Mononuclear cell (primary cell): Measurements from ENCODE around the gene GNL3. TPM values are rescaled to one million over a fixed set of nuclear protein-coding genes. Genes with fewer than 3 reads are reported as not detected.

Experiments used
- H3K27me3 ChIP-seq: 2 replicates; pipeline ENCODE4 v1.6.0; 2011; ENCODE audit warnings: low read length, control low read depth; ENCODE audit not compliant: insufficient read depth
- H3K4me1 ChIP-seq: 2 replicates; pipeline ENCODE4 v1.5.1; 2011; ENCODE audit warnings: mild to moderate bottlenecking, low read length, control low read depth; ENCODE audit not compliant: insufficient read depth
- H3K4me3 ChIP-seq: 2 replicates; pipeline ENCODE4 v1.5.1; 2011; ENCODE audit warnings: mild to moderate bottlenecking, low read length, moderate library complexity
- H3K9me3 ChIP-seq: 2 replicates; pipeline ENCODE4 v1.5.1; 2011; ENCODE audit warnings: low read depth, mild to moderate bottlenecking, control low read depth, low read length
- total RNA-seq: library from RNA; depleted of rRNA; stranded (reverse); fragments of >200 nt; gene quantifications from one replicate; pipeline ENCODE4 v1.2.3, GENCODE V29; 2012

The GNL3 gene
- total RNA-seq, 1 donor, result 110 TPM

- Histone ChIP-seq H3K4me1 (peaks cover 38% of the 10 kb centered on the region), H3K4me3 (no peak overlapping the region), H3K9me3 (no peaks in the 10 kb centered on the region), H3K27me3 (no peaks in the 10 kb centered on the region)
Measured at GRCh38 chr3:52679199-52679538, 6.7 kb upstream of the GNL3 start.

GRCh38 chr3:52679811-52680210 lies 6.0 kb upstream of the GNL3 start:
- Histone ChIP-seq H3K4me3 (no peak overlapping the region), H3K27me3 (no peaks in the 10 kb centered on the region), H3K4me1 (peaks cover 42% of the 10 kb centered on the region)

DNA sequence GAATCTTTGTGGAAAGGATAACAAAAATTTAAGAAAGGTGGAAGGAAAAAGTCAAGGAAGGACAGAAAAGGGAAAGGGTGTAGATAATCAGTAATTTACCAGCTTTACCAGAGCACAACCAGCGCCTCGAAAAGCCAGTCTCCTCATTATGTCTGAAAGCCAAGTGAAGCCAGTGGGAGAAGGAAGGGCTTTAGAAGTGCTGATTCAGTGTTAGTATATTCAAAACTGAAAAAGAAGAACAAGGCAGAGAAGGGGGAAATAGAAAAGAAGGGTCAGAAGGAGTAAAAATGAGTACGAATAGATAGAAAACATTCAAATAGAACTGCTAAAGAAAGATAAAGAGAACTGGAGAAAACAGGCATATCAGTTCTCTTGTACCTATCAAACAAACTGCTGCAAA lies 4.2 kb upstream of the GNL3 start:
- no peak overlapping the region for H3K4me3 ChIP-seq
- no peaks in the 10 kb centered on the region for H3K27me3 ChIP-seq
- H3K9me3 ChIP-seq, result no peaks in the 10 kb centered on the region
- H3K4me1 ChIP-seq, result peaks cover 48% of the 10 kb centered on the region

More at GRCh38 chr3:52679811-52680210, 6.0 kb upstream of the GNL3 start:
- no peaks in the 10 kb centered on the region for H3K9me3 ChIP-seq

GRCh38 chr3:52682016-52682415 lies 3.8 kb upstream of the GNL3 start:
- Histone ChIP-seq H3K27me3 (no peaks in the 10 kb centered on the region), H3K4me1 (peaks cover 52% of the 10 kb centered on the region), H3K9me3 (no peaks in the 10 kb centered on the region), H3K4me3 (no peak overlapping the region)

GRCh38 chr3:52683611-52684010 lies 2.2 kb upstream of the GNL3 start:
- Histone ChIP-seq H3K27me3 (no peaks in the 10 kb centered on the region), H3K9me3 (no peaks in the 10 kb centered on the region), H3K4me1 (peaks cover 58% of the 10 kb centered on the region), H3K4me3 (no peak overlapping the region)

GRCh38 chr3:52684184-52684583 lies 1.6 kb upstream of the GNL3 start:
- H3K4me1 ChIP-seq, result peaks cover 58% of the 10 kb centered on the region
- H3K9me3 ChIP-seq, result no peaks in the 10 kb centered on the region
- no peaks in the 10 kb centered on the region for H3K27me3 ChIP-seq
- H3K4me3 ChIP-seq, result no peak overlapping the region

DNA sequence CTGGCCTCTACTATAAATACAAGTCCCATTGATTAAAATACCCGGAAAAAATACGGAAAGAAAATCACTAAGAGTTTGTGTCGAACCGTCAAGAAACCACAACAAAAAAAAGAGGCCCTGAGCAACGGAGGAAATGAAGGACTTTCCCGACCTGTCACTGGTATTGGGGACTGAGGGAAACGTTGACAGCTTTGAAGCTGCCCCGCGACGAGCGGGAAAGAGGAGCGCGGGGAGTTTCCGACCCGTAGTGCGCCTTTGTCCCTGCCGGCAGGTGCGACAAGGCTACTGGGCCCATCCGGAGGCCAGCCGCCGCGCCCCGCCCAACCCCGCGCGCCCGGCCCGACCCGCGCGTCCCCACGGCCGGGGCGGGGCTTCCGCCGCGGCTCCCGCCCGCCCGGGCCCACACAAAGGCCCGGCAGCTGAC lies 535 bp upstream of the GNL3 start:
- peaks cover 54% of the 10 kb centered on the region for H3K4me1 ChIP-seq
- peak overlapping the region; percentile 69 for H3K4me3 ChIP-seq
- no peaks in the 10 kb centered on the region for H3K9me3 ChIP-seq
- H3K27me3 ChIP-seq, result no peaks in the 10 kb centered on the region

GRCh38 chr3:52688266-52688665 lies 2.4 kb downstream of the GNL3 start:
- Histone ChIP-seq H3K4me1 (peaks cover 29% of the 10 kb centered on the region), H3K9me3 (no peaks in the 10 kb centered on the region), H3K4me3 (no peak overlapping the region), H3K27me3 (no peaks in the 10 kb centered on the region)

GRCh38 chr3:52689151-52689550 lies 3.3 kb downstream of the GNL3 start:
- no peak overlapping the region for H3K4me3 ChIP-seq
- peaks cover 20% of the 10 kb centered on the region for H3K4me1 ChIP-seq
- H3K9me3 ChIP-seq, result no peaks in the 10 kb centered on the region
- H3K27me3 ChIP-seq, result no peaks in the 10 kb centered on the region

- Histone ChIP-seq H3K27me3 (no peaks in the 10 kb centered on the region), H3K4me1 (peaks cover 16% of the 10 kb centered on the region), H3K4me3 (no peak overlapping the region), H3K9me3 (no peaks in the 10 kb centered on the region)
Measured at GRCh38 chr3:52690560-52690959, 4.7 kb downstream of the GNL3 start.

DNA sequence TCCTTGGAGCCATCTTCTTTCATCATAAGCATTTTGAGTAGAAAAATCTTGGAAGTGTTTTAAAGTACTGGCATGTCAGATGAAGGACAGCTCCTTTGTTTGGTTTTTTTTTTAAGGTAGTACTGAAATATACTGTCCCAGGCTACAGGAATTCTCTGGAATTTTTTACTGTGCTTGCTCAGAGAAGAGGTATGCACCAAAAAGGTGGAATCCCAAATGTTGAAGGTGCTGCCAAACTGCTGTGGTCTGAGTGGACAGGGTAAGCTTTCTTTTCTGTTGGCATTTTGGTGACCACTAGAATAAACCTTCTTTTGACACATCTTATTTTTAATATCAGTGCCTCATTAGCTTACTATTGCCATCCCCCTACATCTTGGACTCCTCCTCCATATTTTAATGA lies 7.2 kb downstream of the GNL3 start:
- H3K27me3 ChIP-seq, result no peaks in the 10 kb centered on the region
- no peaks in the 10 kb centered on the region for H3K9me3 ChIP-seq
- no peak overlapping the region for H3K4me3 ChIP-seq
- peaks cover 4% of the 10 kb centered on the region for H3K4me1 ChIP-seq

DNA sequence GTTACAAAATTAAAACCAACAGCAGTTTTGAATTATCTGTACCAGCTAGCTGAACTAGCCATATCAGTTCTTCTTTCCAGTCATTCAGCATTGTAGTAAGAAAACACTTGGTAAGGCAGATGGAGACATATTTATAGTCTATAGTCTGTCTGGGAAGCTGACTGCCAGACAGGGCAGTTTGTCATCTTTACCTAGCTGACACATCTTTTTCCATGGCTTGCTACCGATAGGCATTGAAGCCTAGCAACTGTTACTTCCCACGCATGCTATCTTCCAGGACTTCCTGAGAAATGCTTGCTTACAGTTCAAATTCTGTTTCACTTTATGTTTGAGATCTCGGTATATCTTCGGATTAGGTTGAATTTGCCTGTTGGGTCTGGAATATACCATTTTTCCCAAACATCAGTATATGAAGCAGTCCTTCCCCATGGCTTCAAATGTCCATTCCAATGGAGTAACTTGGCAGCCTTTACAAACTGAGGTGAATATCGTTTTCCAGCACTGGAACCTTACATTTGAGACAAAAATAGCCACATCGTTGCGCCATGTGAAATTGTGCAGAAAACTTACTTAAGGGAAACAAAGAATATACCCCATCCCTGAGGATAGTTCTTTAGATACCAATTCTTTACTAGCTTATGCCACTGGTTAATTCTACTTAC lies 8.8 kb downstream of the GNL3 start:
- Histone ChIP-seq H3K4me1 (peaks cover 4% of the 10 kb centered on the region), H3K9me3 (no peaks in the 10 kb centered on the region), H3K27me3 (no peaks in the 10 kb centered on the region), H3K4me3 (no peak overlapping the region)

DNA sequence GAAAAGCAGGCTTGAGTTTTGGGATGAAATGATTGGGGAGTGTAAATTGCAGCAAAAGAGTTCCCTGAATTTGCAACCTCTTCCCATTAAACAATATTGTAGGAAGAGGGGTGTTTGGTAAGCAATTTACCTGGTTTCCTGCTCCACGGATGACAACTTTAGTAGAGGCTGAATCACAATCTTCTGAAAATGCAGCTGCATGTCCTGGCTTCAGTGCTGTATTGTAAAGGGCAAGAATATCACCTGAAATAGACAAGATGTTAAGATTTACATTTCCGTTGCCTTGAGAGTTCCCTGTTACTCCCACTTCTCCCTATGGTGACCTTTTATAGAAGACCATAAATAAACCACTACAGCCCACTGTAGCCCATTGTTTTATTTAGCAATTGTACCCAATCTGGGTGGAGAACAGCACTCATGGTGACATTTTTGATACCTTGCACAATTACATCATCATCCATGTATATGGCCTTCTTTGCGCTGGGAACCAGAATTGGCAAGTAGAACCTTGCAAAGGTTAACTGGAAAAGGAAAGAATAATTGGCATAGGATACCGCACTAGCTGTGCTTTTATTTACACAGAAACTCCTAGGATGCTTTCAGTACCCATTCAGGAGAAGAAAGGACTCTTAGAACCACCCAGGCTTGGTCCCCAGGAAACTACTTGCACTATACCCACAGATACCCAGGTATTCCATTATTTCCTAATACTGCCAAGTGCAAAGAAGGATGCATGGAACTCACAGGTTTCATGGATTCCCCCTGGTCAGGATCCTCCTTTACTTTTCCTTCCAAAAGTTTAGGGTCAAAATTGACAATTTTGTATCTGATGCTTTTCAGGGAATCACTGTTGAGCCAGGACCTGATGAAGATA lies 10.2 kb downstream of the GNL3 start:
- no peak overlapping the region for H3K4me3 ChIP-seq
- no peaks in the 10 kb centered on the region for H3K27me3 ChIP-seq
- peaks cover 4% of the 10 kb centered on the region for H3K4me1 ChIP-seq

DNA sequence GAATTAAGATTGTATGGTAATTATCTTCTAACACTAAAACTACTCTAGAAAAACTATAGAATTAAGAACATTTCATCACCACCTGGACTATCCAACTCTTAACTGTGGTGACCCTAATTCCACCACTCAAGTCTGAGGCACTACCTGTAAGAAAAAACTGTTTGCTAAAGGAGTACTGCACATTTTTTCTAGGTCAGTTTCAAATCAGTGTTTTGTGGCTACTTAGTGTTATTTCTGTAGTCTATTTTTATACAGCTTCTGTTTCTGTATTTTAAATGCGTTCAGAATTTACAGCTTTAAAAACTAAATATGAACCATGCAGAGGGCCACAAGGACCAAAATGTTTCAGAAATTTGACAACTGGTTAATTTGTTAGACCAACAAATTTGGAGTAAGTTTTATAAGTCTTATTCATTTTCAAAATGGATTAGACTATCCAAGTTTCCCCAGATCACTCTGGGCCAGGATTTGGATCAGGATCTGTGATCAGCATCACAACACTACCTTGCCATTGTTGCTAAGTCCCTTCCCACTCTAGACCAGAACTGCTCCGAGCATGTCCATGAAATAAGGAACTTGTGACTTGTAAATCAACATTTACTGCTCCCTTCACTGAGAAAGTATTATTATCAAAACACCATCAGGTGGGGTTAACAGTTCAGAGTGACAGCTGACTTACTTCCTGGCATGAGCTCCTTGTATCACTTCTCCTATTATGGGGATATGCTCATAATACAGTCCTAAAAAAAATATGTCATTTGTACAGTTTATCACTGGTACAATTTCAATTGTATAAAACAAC lies 11.2 kb downstream of the GNL3 start:
- Histone ChIP-seq H3K4me1 (peaks cover 4% of the 10 kb centered on the region), H3K27me3 (no peaks in the 10 kb centered on the region), H3K4me3 (no peak overlapping the region), H3K9me3 (no peaks in the 10 kb centered on the region)

More for the DNA sequence above, 10.2 kb downstream of the GNL3 start:
- H3K9me3 ChIP-seq, result no peaks in the 10 kb centered on the region

DNA sequence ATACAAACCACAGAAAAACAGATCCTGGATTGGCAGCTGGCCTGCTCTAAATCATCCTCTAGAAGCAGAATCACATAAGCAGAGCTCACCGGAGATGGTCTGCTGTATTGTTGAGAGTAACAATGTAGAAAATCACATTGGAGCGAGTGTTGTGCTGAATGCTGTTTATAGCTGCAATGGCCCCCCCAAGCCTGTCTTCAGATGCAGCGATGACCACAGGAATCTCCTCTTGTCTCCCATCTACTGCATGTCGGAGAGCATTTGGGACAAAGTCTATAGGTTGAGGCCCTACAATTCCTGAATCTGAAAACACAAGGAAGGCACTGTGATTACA lies 11.8 kb downstream of the GNL3 start:
- Histone ChIP-seq H3K27me3 (no peaks in the 10 kb centered on the region), H3K4me3 (no peak overlapping the region), H3K4me1 (peaks cover 4% of the 10 kb centered on the region), H3K9me3 (no peaks in the 10 kb centered on the region)
